Muscle layer of colon (tissue), 2 donors: Measurements from ENCODE around the gene LPAR3.
"Not testable (repeated sequence)": the region's sequence is repeated elsewhere in the genome, so short reads cannot be mapped to it uniquely, and the experiment has no call there.

Experiments used
- H3K27ac ChIP-seq: one replicate; pipeline ENCODE4 v1.7.0; 2013; ENCODE audit warnings: low read depth, mild to moderate bottlenecking, low read length, moderate library complexity
- H3K27me3 ChIP-seq, 2 donors: one replicate each; pipeline ENCODE4 v1.7.0; 2013; ENCODE audit warnings: low read length in 2 of 2, mild to moderate bottlenecking in 2 of 2; ENCODE audit not compliant: insufficient read depth in 2 of 2, control insufficient read depth in 1 of 2
- H3K36me3 ChIP-seq: one replicate; pipeline ENCODE4 v1.7.0; 2013; ENCODE audit warnings: mild to moderate bottlenecking, low read length; ENCODE audit not compliant: insufficient read depth
- H3K4me1 ChIP-seq: one replicate; pipeline ENCODE4 v1.7.0; 2013; ENCODE audit warnings: mild to moderate bottlenecking, low read length; ENCODE audit not compliant: insufficient read depth
- H3K4me3 ChIP-seq, 2 donors: one replicate each; pipeline ENCODE4 v1.7.0; 2013; ENCODE audit warnings: low read length in 2 of 2, low read depth in 1 of 2, mild to moderate bottlenecking in 1 of 2, moderate library complexity in 1 of 2
- H3K9ac ChIP-seq: one replicate; pipeline ENCODE4 v1.7.0; 2013; ENCODE audit warnings: low read length
- H3K9me3 ChIP-seq: one replicate; pipeline ENCODE4 v1.7.0; 2013; ENCODE audit warnings: mild to moderate bottlenecking, low read length
- donor health status: abdominal sarcoma.
- donor health status: Adenocarcinoma of cecum.

Gene LPAR3

GRCh38 chr1:84923317-84923716 is 30.3 kb upstream of the LPAR3 start:
- Histone ChIP-seq H3K27me3 (no peaks in the 10 kb centered on the region), H3K4me1 (no peaks in the 10 kb centered on the region), H3K36me3 (no peaks in the 10 kb centered on the region), H3K27ac (no peak overlapping the region), H3K4me3 (no peak overlapping the region), H3K9me3 (no peaks in the 10 kb centered on the region), H3K9ac (no peak overlapping the region)

- Histone ChIP-seq H3K27ac (no peak overlapping the region), H3K36me3 (no peaks in the 10 kb centered on the region), H3K9ac (no peak overlapping the region), H3K4me3 (no peak overlapping the region), H3K27me3 (no peaks in the 10 kb centered on the region), H3K4me1 (no peaks in the 10 kb centered on the region), H3K9me3 (no peaks in the 10 kb centered on the region)
Measured at GRCh38 chr1:84920159-84920558, 27.2 kb upstream of the LPAR3 start.

DNA sequence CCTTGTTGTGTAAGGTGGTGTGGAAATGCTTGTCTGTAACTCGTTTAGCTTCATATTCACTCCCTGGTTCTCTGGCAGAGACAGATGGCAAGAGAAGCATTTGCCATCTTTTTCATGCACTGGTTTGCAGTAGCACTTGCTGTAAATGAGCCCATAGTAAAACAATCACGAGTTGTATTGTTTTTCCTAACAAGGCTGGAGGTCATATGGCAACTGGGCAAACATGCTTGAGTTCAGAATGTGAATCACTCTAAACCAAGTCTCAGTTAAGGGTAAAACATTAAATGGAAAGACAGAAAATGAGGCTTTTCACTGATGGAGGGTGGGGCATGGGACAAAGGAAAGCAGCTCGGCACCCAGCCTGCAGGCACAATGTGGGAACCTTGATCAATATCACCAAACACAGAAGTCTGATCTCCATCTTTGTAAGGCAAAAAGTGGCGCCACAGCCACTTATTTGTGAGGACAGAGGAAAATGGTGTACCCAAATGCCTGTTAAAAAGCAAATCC is 26.5 kb upstream of the LPAR3 start:
- Histone ChIP-seq H3K9ac (no peak overlapping the region), H3K27me3 (no peaks in the 10 kb centered on the region), H3K4me1 (no peaks in the 10 kb centered on the region), H3K9me3 (no peaks in the 10 kb centered on the region), H3K4me3 (no peak overlapping the region), H3K36me3 (no peaks in the 10 kb centered on the region), H3K27ac (no peak overlapping the region)

DNA sequence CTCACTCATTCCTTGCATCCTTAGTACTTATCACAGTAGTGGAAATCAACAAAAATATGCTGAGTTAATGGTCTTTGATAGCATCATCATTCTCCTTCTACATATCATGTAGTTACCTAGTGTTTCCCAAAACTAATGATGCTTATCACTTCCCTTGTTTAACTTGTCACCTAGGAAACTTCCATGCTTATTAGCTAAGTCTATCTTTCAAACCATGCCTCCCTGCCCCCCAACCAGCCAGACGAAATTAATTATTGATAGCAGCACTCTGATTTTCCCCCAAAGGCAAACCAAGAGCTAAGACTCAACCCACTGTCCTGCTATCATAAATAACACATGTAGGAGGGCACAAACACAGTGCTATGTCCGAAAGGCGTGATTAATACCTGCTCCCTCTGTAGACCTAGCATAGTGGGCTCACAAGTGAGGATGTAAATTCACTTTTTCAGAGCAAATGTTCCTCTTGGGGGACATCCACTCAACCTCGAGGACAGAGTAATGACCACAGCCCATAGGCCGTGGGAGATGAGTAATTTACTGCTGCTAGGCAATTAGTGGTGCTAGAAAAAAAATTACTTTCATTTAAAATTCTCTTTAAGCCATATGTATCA is 25.8 kb upstream of the LPAR3 start:
- Histone ChIP-seq H3K36me3 (no peaks in the 10 kb centered on the region), H3K4me1 (no peaks in the 10 kb centered on the region)

GRCh38 chr1:84916897-84917296 is 23.9 kb upstream of the LPAR3 start:
- H3K9me3 ChIP-seq: no peaks in the 10 kb centered on the region
- H3K4me1 ChIP-seq: no peaks in the 10 kb centered on the region
- no peak overlapping the region for H3K27ac ChIP-seq
- H3K4me3 ChIP-seq: no peak overlapping the region
- no peaks in the 10 kb centered on the region for H3K27me3 ChIP-seq
- no peak overlapping the region for H3K9ac ChIP-seq
- no peaks in the 10 kb centered on the region for H3K36me3 ChIP-seq

More for the DNA sequence above, 25.8 kb upstream of the LPAR3 start:
- Histone ChIP-seq H3K9me3 (no peaks in the 10 kb centered on the region), H3K27ac (no peak overlapping the region), H3K4me3 (no peak overlapping the region), H3K27me3 (no peaks in the 10 kb centered on the region), H3K9ac (no peak overlapping the region)

DNA sequence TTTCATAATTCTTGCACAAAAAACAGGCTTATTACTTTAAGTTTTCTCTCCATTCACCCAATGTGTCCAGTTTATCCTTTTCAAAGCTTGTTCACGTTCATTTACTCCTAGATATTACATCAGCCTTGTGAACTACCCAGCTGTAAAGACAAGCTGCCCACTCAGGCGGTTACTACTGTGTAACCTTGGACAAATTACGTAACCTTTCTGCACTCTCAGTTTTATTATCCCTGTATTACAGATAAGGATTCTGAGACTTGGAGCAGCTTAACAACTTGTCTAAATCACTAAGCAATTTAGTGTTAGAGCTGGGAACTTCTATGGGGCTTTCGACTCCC is 20.5 kb upstream of the LPAR3 start:
- Histone ChIP-seq H3K9me3 (no peaks in the 10 kb centered on the region), H3K27me3 (no peaks in the 10 kb centered on the region), H3K9ac (no peak overlapping the region), H3K36me3 (no peaks in the 10 kb centered on the region), H3K27ac (no peak overlapping the region), H3K4me1 (no peaks in the 10 kb centered on the region), H3K4me3 (no peak overlapping the region)

DNA sequence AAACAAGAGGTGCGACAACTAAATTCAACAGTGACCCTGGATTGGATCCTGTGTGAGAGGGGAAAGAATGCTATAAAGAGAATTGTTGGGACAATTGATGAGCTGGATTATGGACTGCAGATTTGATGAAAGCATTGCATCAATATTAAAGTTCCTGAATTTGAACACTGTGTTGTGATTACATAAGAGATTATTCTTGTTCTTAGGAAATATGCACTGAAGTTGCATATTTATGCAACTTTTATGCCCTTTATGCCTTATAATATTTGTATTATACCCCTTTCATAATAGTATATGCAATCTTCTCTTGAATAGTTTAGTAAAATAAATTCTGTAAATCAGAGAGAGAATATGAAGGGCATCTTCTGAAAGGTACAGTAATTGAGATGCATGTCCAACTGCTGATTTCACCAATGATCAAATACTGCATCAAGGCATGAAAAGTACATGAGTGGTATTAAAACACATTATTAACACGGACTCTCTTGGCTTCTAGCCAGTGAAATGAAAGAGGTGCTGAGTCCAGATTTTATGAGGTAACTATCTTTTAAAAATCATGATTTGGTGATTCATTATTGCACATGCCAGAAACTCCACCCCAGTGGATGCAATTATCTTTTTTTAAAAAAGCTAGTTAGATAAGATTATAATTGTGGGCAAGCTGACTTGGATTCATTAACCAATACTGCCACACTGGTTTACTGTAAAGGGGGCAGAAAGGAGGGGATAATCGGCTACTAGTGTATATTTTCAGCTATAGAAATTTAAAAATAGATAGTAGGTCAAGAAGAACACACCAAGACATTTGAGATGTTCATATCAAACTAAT is 19.9 kb upstream of the LPAR3 start:
- Histone ChIP-seq H3K36me3 (no peaks in the 10 kb centered on the region), H3K4me1 (no peaks in the 10 kb centered on the region), H3K27me3 (no peaks in the 10 kb centered on the region), H3K4me3 (no peak overlapping the region), H3K9me3 (no peaks in the 10 kb centered on the region), H3K9ac (no peak overlapping the region), H3K27ac (no peak overlapping the region)

- not testable (repeated sequence) for H3K9ac ChIP-seq, H3K4me3 ChIP-seq, H3K27me3 ChIP-seq, H3K36me3 ChIP-seq, H3K4me1 ChIP-seq, H3K27ac ChIP-seq, H3K9me3 ChIP-seq
Measured at GRCh38 chr1:84908746-84909464, 15.9 kb upstream of the LPAR3 start.

- Histone ChIP-seq H3K9ac (no peak overlapping the region), H3K27ac (no peak overlapping the region), H3K4me1 (no peaks in the 10 kb centered on the region), H3K9me3 (no peaks in the 10 kb centered on the region), H3K27me3 (no peaks in the 10 kb centered on the region), H3K36me3 (no peaks in the 10 kb centered on the region), H3K4me3 (no peak overlapping the region)
Measured at GRCh38 chr1:84907095-84907827, 14.3 kb upstream of the LPAR3 start.

DNA sequence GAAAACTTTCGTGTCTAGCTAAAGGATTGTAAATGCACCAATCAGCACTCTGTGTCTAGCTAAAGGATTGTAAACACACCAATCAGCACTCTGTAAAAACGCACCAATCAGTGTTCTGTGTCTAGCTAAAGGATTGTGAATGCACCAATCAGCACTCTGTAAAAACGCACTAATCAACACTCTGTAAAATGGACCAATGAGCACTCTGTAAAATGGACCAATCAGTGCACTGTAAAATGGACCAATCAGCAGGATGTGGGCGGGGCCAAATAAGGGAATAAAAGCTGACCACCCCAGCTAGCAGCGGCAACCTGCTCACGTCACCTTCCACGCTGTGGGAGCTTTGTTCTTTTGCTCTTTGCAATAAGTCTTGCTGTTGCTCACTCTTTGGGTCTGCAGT is 9.7 kb upstream of the LPAR3 start:
- not testable (repeated sequence) for H3K9ac ChIP-seq, H3K4me3 ChIP-seq, H3K36me3 ChIP-seq, H3K27me3 ChIP-seq, H3K27ac ChIP-seq, H3K9me3 ChIP-seq, H3K4me1 ChIP-seq

DNA sequence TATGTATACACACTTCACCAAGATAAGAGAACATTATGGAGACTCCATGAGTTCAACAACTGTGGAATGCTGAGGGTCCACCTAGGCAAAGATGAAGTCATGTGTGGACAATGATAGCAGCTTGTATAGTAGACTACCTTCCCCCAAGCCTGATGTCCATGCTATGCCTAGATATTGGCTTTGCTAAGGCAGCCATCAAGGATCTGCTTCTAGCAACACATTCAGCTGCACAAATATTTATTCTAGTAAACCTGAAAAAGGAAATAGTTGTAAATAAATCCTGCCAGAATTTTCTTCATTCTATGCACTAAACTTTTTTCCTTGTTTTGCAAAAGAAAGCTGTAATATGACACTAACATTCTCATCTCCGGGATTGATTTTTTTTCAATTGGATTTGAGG is 7.0 kb upstream of the LPAR3 start:
- Histone ChIP-seq H3K36me3 (no peaks in the 10 kb centered on the region), H3K9ac (no peak overlapping the region), H3K27me3 (no peaks in the 10 kb centered on the region), H3K4me3 (no peak overlapping the region), H3K4me1 (no peaks in the 10 kb centered on the region), H3K9me3 (no peaks in the 10 kb centered on the region), H3K27ac (no peak overlapping the region)
